SK-N-SH treated with all-trans-retinoic acid at 6 μM for 48 hours (cell line): ENCODE data around the gene TMEM128.

Experiments
- ATAC-seq: fragments of 200-7000 bp; cut with Tn5 transposase; 3 replicates; pipeline ENCODE4 v1.9.1; 2020; ENCODE audit warnings: mild to moderate bottlenecking, moderate library complexity
- ARNTL ChIP-seq: fragments of 450-650 bp; formaldehyde crosslinking; IDR thresholded peaks from 2 replicates; pipeline ENCODE4 v1.5.0; 2020; ENCODE audit warnings: low read depth, mild to moderate bottlenecking, moderate library complexity, borderline replicate concordance
- BACH2 ChIP-seq: fragments of 250-450 bp; sonication (Bioruptor Pico); IDR thresholded peaks from 2 replicates; pipeline ENCODE4 v1.9.0; 2021; ENCODE audit warnings: mild to moderate bottlenecking, borderline replicate concordance
- CREB5 ChIP-seq: fragments of 250-450 bp; sonication (Bioruptor Pico); IDR thresholded peaks from 2 replicates; pipeline ENCODE4 v1.5.1; 2020; ENCODE audit warnings: low read depth, mild to moderate bottlenecking, moderate library complexity
- CSDC2 ChIP-seq: fragments of 250-450 bp; sonication (Bioruptor Pico); IDR thresholded peaks from 2 replicates; pipeline ENCODE4 v1.5.0; 2020; ENCODE audit warnings: mild to moderate bottlenecking, moderate library complexity
- CSRNP3 ChIP-seq: fragments of 250-450 bp; sonication (Bioruptor Pico); IDR thresholded peaks from 2 replicates; pipeline ENCODE4 v1.5.1; 2021; ENCODE audit warnings: mild to moderate bottlenecking, moderate library complexity
- ESRRG ChIP-seq: fragments of 250-450 bp; sonication (Bioruptor Pico); IDR thresholded peaks from 2 replicates; pipeline ENCODE4 v1.6.1; 2021; ENCODE audit warnings: mild to moderate bottlenecking
- GLIS3 ChIP-seq: fragments of 250-450 bp; sonication (Bioruptor Pico); IDR thresholded peaks from 2 replicates; pipeline ENCODE4 v1.5.0; 2020; ENCODE audit warnings: mild to moderate bottlenecking, moderate library complexity
- ISL1 ChIP-seq: fragments of 250-450 bp; sonication (Bioruptor Pico); IDR thresholded peaks from 2 replicates; pipeline ENCODE4 v2.1.2; 2022; ENCODE audit warnings: mild to moderate bottlenecking, moderate library complexity
- OSR1 ChIP-seq: fragments of 250-450 bp; sonication (Bioruptor Pico); IDR thresholded peaks from 2 replicates; pipeline ENCODE4 v1.8.0; 2022; ENCODE audit warnings: moderate library complexity, mild to moderate bottlenecking, inconsistent platforms
- PATZ1 ChIP-seq: fragments of 250-450 bp; sonication (Bioruptor Pico); IDR thresholded peaks from 2 replicates; pipeline ENCODE4 v1.8.0; 2020; ENCODE audit warnings: mild to moderate bottlenecking, moderate library complexity, borderline replicate concordance
- PPARA ChIP-seq: fragments of 250-450 bp; sonication (Bioruptor Pico); IDR thresholded peaks from 2 replicates; pipeline ENCODE4 v1.5.0; 2020; ENCODE audit warnings: mild to moderate bottlenecking, borderline replicate concordance
- RARB ChIP-seq: fragments of 250-450 bp; sonication (Bioruptor Pico); IDR thresholded peaks from 2 replicates; pipeline ENCODE4 v1.8.0; 2021; ENCODE audit warnings: mild to moderate bottlenecking, moderate library complexity
- SNAI2 ChIP-seq: fragments of 250-450 bp; sonication (Bioruptor Pico); IDR thresholded peaks from 2 replicates; pipeline ENCODE4 v1.5.0; 2020; ENCODE audit warnings: mild to moderate bottlenecking, moderate library complexity
- TOX ChIP-seq: fragments of 250-450 bp; sonication (Bioruptor Pico); IDR thresholded peaks from 2 replicates; pipeline ENCODE4 v1.8.0; 2021; ENCODE audit warnings: mild to moderate bottlenecking, moderate library complexity, borderline replicate concordance
- ZC3H10 ChIP-seq: fragments of 250-450 bp; sonication (Bioruptor Pico); IDR thresholded peaks from 2 replicates; pipeline ENCODE4 v1.5.1; 2021; ENCODE audit warnings: mild to moderate bottlenecking, moderate library complexity
- ZFP3 ChIP-seq: fragments of 250-450 bp; sonication (Bioruptor Pico); IDR thresholded peaks from 2 replicates; pipeline ENCODE4 v1.5.0; 2020; ENCODE audit warnings: mild to moderate bottlenecking, moderate library complexity
- ZFP30 ChIP-seq: fragments of 450-650 bp; formaldehyde crosslinking; IDR thresholded peaks from 2 replicates; pipeline ENCODE4 v1.5.0; 2022; ENCODE audit warnings: mild to moderate bottlenecking, moderate library complexity
- ZNF565 ChIP-seq: fragments of 450-650 bp; formaldehyde crosslinking; conservative IDR thresholded peaks from 2 replicates; pipeline ENCODE4 v1.5.0; 2020; ENCODE audit warnings: low read depth, mild to moderate bottlenecking, moderate library complexity
- ZNF70 ChIP-seq: fragments of 450-650 bp; formaldehyde crosslinking; IDR thresholded peaks from 2 replicates; pipeline ENCODE4 v1.5.0; 2020; ENCODE audit warnings: mild to moderate bottlenecking, moderate library complexity
- ZNF8 ChIP-seq: fragments of 450-650 bp; formaldehyde crosslinking; IDR thresholded peaks from 2 replicates; pipeline ENCODE4 v1.5.0; 2020; ENCODE audit warnings: mild to moderate bottlenecking, moderate library complexity
- TF ChIP-seq, protein P1 (sequence below): fragments of 250-450 bp; sonication (Bioruptor Pico); IDR thresholded peaks from 2 replicates; pipeline ENCODE4 v1.8.0; 2021; ENCODE audit warnings: low read depth, mild to moderate bottlenecking, moderate library complexity, borderline replicate concordance
- TF ChIP-seq, protein P2 (sequence below): fragments of 250-450 bp; sonication (Bioruptor Pico); IDR thresholded peaks from 2 replicates; pipeline ENCODE4 v1.5.0; 2020; ENCODE audit warnings: mild to moderate bottlenecking, moderate library complexity

The TMEM128 gene

GRCh38 chr4:4206204-4206603 is 41.8 kb downstream of the TMEM128 start:
- no peak for TF ChIP-seq RARB (CRISPR knock-in tag)
- TF ChIP-seq ZC3H10 = no peak
- no peak for TF ChIP-seq ZNF565 (CRISPR knock-in tag)
- no peak for TF ChIP-seq ESRRG (CRISPR knock-in tag)
- TF ChIP-seq CSDC2 = no peak
- TF ChIP-seq ZFP30 (CRISPR knock-in tag) = no peak
- TF ChIP-seq, protein P1, sequence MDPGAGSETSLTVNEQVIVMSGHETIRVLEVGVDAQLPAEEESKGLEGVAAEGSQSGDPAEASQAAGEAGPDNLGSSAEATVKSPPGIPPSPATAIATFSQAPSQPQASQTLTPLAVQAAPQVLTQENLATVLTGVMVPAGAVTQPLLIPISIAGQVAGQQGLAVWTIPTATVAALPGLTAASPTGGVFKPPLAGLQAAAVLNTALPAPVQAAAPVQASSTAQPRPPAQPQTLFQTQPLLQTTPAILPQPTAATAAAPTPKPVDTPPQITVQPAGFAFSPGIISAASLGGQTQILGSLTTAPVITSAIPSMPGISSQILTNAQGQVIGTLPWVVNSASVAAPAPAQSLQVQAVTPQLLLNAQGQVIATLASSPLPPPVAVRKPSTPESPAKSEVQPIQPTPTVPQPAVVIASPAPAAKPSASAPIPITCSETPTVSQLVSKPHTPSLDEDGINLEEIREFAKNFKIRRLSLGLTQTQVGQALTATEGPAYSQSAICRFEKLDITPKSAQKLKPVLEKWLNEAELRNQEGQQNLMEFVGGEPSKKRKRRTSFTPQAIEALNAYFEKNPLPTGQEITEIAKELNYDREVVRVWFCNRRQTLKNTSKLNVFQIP (CRISPR knock-in tag) = no peak
- TF ChIP-seq CREB5 (CRISPR knock-in tag) = no peak
- TF ChIP-seq SNAI2 = no peak
- TF ChIP-seq PATZ1 (CRISPR knock-in tag) = no peak
- TF ChIP-seq TOX (CRISPR knock-in tag) = no peak
- TF ChIP-seq, protein P2, sequence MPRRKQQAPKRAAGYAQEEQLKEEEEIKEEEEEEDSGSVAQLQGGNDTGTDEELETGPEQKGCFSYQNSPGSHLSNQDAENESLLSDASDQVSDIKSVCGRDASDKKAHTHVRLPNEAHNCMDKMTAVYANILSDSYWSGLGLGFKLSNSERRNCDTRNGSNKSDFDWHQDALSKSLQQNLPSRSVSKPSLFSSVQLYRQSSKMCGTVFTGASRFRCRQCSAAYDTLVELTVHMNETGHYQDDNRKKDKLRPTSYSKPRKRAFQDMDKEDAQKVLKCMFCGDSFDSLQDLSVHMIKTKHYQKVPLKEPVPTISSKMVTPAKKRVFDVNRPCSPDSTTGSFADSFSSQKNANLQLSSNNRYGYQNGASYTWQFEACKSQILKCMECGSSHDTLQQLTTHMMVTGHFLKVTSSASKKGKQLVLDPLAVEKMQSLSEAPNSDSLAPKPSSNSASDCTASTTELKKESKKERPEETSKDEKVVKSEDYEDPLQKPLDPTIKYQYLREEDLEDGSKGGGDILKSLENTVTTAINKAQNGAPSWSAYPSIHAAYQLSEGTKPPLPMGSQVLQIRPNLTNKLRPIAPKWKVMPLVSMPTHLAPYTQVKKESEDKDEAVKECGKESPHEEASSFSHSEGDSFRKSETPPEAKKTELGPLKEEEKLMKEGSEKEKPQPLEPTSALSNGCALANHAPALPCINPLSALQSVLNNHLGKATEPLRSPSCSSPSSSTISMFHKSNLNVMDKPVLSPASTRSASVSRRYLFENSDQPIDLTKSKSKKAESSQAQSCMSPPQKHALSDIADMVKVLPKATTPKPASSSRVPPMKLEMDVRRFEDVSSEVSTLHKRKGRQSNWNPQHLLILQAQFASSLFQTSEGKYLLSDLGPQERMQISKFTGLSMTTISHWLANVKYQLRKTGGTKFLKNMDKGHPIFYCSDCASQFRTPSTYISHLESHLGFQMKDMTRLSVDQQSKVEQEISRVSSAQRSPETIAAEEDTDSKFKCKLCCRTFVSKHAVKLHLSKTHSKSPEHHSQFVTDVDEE = no peak
- no peak for TF ChIP-seq BACH2 (CRISPR knock-in tag)
- TF ChIP-seq OSR1 (CRISPR knock-in tag) = no peak
- TF ChIP-seq ZFP3 (CRISPR knock-in tag) = no peak
- no peak for ATAC-seq

GRCh38 chr4:4204401-4204745 is 43.6 kb downstream of the TMEM128 start:
- TF ChIP-seq ZFP30 (CRISPR knock-in tag) (no peak), ISL1 (CRISPR knock-in tag) (no peak), ESRRG (CRISPR knock-in tag) (no peak), SNAI2 (no peak), PATZ1 (CRISPR knock-in tag) (no peak), ZC3H10 (no peak), CSDC2 (no peak), ZFP3 (CRISPR knock-in tag) (no peak), ZNF70 (CRISPR knock-in tag) (no peak), ZNF565 (CRISPR knock-in tag) (no peak), CSRNP3 (CRISPR knock-in tag) (no peak), RARB (CRISPR knock-in tag) (no peak), ARNTL (no peak), TOX (CRISPR knock-in tag) (no peak), PPARA (CRISPR knock-in tag) (no peak), GLIS3 (CRISPR knock-in tag) (no peak), ZNF8 (CRISPR knock-in tag) (no peak)
- TF ChIP-seq, protein P1 (CRISPR knock-in tag) = no peak
- TF ChIP-seq, protein P2 = no peak
- ATAC-seq = no peak
